RCC 7860 (cell line): ENCODE results near the gene CFAP54.
"Not testable (repeated sequence)": the region's sequence is repeated elsewhere in the genome, so short reads cannot be mapped to it uniquely, and the experiment has no call there.

Experiments used
- DNase-seq: peaks from one replicate; pipeline ENCODE4 v3.0.0-alpha.2; 2015; ENCODE audit warnings: low spot score
- FAIRE-seq: peaks from 2 replicates; lab custom pipeline; 2012; peaks lifted over from hg19 to GRCh38; lab: Jason Lieb, UNC

Gene CFAP54

DNA sequence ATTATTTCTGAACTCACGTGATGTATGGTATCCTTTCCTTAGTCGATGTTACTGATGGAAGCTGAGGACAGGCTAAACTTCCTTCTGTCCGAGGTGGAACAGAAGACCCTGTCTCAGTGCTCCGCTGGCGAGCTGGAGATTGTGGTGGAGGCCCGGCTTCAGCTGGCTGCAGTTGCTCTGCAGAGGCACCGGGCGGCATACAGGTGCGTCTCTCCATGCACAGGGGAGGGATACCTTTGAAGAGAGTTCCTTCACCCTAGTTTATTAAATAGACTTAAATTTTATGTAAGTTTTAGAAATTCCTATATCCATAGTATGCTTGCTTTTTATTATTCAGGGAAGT, 231.0 kb downstream of the CFAP54 start:
- no peak for FAIRE-seq

GRCh38 chr12:96729466-96729865, 240.1 kb downstream of the CFAP54 start:
- not testable (repeated sequence) for DNase-seq, FAIRE-seq

More for the DNA sequence above, 231.0 kb downstream of the CFAP54 start:
- DNase-seq = no peak

DNA sequence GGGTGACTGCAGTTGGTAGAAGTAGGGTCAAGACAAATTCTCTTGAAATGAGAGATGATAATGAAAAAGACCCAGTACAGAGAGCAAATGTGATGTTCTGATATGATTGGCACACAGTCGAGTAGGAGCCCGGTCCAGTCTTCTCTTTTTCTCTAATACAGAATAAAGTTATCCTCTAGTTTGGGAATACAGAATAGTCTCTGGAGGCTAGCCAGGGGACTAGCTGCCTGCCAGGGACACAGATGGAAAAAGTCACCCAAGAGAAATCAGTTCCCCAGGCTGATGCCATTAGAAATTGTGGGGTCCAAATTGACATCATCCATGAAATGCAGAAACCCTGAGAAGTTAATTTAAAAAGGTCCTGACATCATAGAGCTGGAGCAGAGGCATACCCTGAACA, 240.5 kb downstream of the CFAP54 start:
- FAIRE-seq (no peak), DNase-seq (no peak)

- FAIRE-seq = no peak
- DNase-seq = no peak
These were observed 254.2 kb downstream of the CFAP54 start for GRCh38 chr12:96743606-96744005.

DNA sequence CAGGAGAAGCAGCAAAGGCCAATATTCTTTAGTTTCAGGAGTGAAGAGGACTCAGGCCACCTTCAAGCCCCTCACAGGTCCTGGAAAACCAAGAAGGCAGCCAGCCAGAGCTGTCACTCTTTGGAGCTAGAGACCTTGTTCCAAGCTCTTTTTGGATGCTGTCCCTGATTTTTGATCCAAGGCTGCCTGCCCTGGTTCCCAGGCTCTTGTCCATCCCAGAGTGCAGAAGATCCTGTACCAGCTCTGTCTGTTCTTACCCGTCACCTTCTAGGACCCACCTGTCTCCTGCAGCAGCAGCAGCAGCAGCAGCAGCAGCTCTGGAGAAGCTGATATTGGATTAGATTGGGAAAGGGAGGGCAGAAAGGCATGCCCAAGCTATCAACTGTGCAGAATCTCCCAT, 260.6 kb downstream of the CFAP54 start:
- no peak for FAIRE-seq
- DNase-seq = no peak

GRCh38 chr12:96751626-96752025, 262.2 kb downstream of the CFAP54 start:
- DNase-seq (no peak), FAIRE-seq (no peak)

- DNase-seq = no peak
- no peak for FAIRE-seq
These were observed 262.8 kb downstream of the CFAP54 start for GRCh38 chr12:96752211-96752610.

DNA sequence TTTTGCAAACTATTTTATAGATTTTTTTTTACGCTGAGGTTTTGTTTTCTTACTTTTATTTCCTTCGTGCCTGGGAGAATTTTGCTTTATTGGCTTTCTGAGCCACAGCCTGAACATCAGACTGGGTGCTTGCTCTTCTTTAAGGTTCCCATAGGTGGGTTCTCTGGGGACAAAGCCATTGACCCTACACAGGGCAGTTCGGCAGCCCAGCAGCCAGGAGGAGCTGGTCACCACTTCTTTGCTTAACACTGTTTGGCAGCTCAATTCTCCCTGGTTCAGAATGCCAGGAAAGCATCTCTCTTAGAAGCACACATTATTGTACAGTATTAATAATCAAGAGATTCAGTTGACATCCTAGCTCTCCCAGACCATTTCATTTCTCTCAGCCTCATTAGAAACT, 276.9 kb downstream of the CFAP54 start:
- DNase-seq (no peak), FAIRE-seq (no peak)

DNA sequence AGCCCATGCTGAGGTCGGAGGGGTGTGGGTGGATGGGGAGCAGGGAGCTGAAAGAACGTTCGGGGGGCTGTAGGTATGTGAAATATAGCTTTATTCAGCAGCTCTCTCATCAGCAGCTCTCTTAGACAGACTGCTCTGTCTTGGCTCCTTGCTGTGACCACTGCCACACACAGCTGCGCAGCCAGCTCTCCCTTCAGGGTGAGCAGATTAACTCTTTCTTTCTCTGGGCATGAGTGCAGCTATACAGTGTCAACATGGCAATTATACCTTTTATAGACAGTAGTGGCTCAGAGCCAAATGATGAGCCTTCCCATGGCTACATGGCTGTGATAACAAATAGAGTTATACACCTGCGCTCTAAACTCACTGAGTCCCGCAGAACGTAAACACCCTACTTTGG, 280.0 kb downstream of the CFAP54 start:
- no peak for FAIRE-seq
- DNase-seq = no peak

GRCh38 chr12:96770219-96771102, 281.1 kb downstream of the CFAP54 start:
- DNase-seq (no peak), FAIRE-seq (no peak)

GRCh38 chr12:96773031-96773430, 283.7 kb downstream of the CFAP54 start:
- FAIRE-seq (no peak), DNase-seq (no peak)

DNA sequence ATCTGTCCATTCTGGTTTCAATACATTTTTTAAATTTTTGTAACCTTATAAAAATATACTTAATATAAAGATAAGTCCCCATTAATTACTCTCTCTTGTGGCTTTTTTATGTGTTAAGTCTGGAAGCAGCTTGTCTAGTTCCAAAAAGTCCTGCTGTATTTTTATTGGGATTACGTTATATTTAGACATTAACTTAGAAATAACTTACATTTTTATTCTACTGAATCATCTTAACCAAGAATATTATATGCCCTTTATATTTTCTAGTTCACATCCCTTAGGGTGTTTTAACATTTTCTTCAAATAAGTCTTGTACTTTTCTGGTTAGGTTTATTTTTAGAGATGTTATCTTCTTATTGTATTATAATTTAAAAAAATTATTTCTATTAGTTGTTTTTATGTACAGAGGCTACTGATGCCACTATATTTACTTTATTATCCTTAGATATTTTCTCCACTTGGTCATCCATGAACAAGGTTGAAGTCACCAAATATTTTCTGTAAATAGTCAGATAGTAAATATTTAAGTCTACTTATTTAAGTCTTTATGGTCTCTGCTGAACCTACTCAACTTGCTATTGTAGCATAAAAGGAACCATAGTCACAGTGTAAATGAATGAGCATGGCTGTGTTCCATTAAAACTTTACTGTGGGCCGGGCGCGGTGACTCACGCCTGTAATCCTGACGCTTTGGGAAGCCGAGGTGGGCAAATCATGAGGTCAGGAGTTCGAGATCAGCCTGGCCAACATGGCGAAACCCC, 285.3 kb downstream of the CFAP54 start:
- DNase-seq (no peak), FAIRE-seq (no peak)

- no peak for FAIRE-seq
These were observed 287.5 kb downstream of the CFAP54 start for GRCh38 chr12:96776908-96777307.

GRCh38 chr12:96780330-96780729, 291.0 kb downstream of the CFAP54 start:
- FAIRE-seq = no peak
- DNase-seq = no peak

More at GRCh38 chr12:96776908-96777307, 287.5 kb downstream of the CFAP54 start:
- no peak for DNase-seq

- FAIRE-seq = no peak
These were observed 297.4 kb downstream of the CFAP54 start for GRCh38 chr12:96786791-96787190.

DNA sequence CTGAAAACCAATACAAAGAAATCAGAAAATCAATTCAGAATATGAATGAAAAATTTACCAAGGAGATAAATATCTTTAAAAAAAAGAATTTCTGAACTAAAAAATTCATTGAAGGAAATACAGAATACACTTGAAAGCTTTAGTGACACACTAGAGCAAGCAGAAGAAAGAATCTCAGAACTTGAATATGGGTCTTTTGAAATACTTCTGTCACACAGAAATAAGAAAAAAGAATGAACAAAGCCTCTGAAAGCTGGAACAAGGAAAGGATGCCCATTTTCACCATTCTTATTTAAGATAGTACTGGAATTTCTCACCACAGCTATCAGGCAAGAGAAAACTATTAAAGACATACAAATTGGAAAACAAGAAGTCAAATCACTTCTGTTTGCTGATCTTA, 314.6 kb downstream of the CFAP54 start:
- DNase-seq (no peak), FAIRE-seq (no peak)

More at GRCh38 chr12:96786791-96787190, 297.4 kb downstream of the CFAP54 start:
- no peak for DNase-seq

DNA sequence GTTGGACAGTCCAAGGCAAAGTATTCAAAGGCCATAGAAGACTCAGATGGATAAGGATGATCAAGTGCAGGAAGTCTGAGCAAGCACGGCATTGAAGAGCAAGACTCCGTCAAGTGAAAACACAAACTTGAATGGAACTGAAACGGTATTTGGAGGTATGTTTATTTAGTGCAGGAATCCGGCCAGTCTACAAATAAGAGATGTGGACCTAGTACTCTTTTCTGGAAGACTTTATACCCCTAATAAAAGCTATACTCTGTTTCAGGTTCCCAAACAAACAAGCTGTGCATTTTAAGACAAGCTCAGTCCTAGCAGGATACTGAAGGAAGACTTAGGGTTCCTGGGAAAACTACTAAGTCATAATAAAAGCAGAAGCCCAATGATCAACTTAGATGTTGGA, 316.9 kb downstream of the CFAP54 start:
- FAIRE-seq (no peak), DNase-seq (no peak)

GRCh38 chr12:96807741-96808140, 318.4 kb downstream of the CFAP54 start:
- DNase-seq = no peak
- FAIRE-seq = no peak

- FAIRE-seq (no peak), DNase-seq (no peak)
These were observed 319.2 kb downstream of the CFAP54 start for GRCh38 chr12:96808587-96808986.

GRCh38 chr12:96809522-96809921, 320.1 kb downstream of the CFAP54 start:
- no peak for FAIRE-seq
- no peak for DNase-seq

GRCh38 chr12:96810057-96810456, 320.7 kb downstream of the CFAP54 start:
- DNase-seq (no peak), FAIRE-seq (no peak)

DNA sequence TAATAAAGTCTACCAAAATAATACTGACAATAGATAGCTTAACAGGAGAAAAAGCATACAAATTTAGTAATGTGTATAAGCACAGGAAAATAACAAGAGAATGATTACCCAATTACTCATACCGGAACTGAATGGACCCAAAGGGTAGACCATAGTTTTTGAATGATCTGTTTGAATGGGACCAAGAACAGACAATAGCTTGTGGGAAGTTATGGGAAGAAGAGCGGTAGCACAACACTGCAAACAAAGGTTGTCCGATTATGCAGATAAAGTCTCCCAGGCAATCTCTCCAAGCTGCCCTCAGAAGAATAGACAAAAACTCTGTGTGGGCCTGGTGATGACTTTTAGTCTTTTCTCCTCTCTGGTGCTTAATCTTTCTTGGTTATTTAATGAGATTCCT, 321.1 kb downstream of the CFAP54 start:
- no peak for FAIRE-seq
- no peak for DNase-seq
